ENCODE measurements around the gene CEMIP. TPM values are rescaled to one million over a fixed set of nuclear protein-coding genes. Genes with fewer than 3 reads are reported as not detected.
"Not testable (repeated sequence)": the region's sequence is repeated elsewhere in the genome, so short reads cannot be mapped to it uniquely, and the experiment has no call there.

CEMIP gene
- total RNA-seq, 1 experiment from 2014 or later: 7.3 TPM

DNA sequence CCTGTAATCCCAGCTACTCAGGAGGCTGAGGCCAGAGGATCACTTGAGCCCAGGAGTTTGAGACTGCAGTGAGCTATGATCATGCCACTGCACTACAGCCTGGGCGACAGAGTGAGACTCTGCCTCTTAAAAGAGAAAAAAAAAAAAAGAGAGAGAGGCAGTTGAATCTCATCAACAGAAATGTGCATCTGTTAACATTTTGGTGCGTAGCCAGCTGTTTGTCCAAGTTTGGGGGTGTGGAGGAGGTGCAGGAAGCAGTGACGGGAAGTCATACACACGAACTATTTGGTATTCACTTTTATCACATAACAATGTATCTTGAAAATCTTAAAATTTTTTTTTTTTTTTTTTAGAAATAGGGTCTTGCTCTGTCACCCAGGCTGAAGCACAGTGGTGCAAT, 18.2 kb upstream of the CEMIP start:
- DNase-seq (ENCODE audit: low spot score): no peak

DNA sequence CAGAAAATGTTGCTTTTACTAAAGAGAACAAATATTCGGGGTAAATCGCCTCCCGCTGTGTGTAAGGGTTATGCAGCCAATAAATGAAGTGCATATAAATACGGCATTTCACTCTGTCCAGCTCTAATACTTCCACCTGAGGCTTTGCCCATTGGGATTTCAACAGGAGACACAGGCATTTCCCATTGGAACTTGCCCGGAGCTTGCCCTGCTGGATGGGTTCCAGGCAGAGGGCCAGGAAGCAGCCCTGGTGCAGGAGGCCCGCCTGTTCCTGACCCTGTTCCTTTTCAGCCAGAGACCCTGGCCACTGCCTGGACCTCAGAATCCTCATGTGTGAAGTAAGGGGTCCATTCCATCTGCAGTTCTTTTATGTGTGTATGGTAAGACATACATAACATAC, 17.4 kb upstream of the CEMIP start:
- no peak for DNase-seq (ENCODE audit: low spot score)

DNA sequence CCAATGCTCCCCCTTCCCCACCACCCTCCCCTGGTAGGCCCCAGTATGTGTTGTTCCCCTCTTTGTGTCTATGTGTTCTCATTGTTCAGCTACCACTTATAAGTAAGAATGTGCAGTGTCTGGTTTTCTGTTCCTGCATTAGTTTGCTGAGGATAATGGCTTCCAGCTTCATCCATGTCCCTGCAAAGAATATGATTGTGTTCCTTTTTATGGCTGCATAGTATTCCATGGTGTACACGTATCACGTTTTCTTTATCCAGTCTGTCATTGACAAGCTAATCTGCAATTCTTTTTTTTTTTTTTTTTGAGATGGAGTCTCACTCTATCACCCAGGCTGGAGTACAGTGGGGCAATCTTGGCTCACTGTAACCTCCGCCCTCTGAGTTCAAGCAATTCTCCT, 15.9 kb upstream of the CEMIP start:
- not testable (repeated sequence) for DNase-seq (ENCODE audit: low spot score)

GRCh38 chr15:80764535-80764934, 14.6 kb upstream of the CEMIP start:
- no peak for DNase-seq (ENCODE audit: low spot score)

DNA sequence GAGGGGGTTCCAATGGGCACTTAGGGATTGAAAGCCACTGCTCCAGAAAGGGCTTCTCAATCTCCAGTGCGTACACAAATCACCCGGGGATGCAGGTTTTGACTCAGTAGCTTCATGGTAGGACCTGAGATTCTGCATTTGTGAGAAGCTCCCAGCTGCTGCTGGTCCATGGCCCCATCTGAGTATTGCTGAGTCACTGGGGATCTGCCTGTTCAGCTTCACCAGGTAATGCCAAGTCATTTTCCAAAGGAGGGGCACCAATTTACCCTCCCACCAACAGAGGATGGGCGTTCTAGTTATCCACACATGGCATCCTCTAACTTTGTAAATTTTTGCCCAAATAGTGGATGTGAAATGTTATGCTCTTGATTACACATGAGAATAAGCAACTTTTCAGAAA, 12.9 kb upstream of the CEMIP start:
- no peak for DNase-seq (ENCODE audit: low spot score)

DNA sequence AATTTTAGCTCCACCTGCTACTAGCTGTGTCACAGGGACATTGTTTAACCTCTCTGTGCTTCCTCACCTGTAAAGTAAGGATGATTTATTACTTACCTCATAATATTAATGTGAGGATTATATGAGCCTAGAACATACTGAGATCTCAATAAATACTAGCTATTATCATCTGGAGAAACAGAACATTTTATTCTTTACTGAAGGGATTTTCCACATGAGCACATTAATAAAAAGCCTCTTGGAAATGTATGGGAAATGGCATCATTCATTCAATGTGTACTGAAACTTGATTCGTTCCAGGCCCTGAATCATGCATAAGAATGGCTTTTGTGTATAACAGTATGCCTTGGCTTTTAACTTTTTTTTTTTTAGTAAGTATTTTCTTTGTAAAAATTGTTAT, 11.0 kb upstream of the CEMIP start:
- DNase-seq (ENCODE audit: low spot score): no peak

- no peak for DNase-seq (ENCODE audit: low spot score)
These were observed 9.9 kb upstream of the CEMIP start for GRCh38 chr15:80769153-80769828.

DNA sequence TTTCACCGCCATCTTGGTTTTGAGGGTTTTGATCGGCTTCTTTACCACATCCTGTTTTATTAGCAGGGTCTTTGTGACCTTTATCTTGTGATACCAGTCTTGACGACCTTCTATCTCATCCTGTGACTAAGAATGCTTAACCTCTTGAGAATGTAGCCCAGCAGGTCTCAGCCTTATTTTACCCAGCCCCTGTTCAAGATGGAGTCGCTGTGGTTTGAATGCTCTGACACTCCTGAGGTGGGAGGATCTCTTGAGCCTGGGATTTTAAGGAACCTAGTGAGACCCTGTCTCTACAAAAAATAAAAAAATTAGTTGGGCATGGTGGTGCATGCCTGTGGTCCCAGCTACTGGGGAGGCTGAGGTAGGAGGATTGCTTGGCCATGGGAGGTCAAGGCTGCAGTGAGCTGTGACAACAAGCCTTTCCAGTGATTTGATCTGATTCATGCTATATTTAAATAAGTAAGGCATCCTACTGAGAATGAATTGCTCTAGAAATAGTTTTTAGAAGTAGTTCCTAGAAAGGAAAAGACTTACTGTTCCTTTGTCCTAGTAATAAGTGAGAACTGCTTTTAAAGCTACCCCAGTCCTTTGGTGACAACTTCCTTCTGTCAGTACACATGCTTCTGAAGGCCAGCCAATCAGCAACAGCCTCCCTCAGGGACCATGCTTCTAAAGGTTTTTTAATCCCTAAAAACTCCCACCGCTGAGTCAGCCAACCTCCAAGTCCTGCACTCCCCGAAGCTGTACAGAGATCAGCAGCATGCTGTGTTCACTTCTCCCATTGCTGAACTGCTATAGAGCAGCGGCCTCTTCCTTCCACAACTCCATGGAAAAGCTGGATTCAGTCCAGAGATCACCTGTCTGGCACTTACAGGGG, 9.1 kb upstream of the CEMIP start:
- DNase-seq (ENCODE audit: low spot score): no peak

GRCh38 chr15:80773122-80773551, 6.0 kb upstream of the CEMIP start:
- no peak for DNase-seq (ENCODE audit: low spot score)

DNA sequence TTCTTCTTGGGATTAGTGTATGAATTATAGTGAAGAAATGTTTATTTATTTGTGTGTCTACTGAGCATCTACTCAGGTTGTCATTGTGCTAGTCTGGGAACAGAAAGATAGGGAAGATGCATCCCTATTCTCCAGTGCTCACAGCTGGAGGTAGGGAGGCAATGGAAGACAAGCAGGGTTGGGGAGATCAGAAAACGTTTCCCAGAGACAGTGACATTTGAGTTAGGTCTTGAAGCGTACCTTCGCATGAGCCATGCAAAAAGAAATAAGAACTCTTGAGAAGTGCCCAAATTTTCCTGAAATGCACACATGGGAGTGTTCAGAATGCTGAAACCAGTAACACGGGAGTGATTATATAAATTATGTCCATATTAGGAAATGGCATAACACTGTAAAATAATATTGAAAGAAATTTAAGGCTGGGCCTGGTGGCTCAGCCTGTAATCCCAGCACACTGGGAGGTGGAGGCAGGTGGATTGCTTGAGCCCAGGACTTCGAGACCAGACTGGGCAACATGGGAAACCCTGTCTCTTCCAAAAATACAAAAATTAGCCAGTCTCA, 5.3 kb upstream of the CEMIP start:
- DNase-seq (ENCODE audit: low spot score): no peak

- no peak for DNase-seq (ENCODE audit: low spot score)
These were observed 4.7 kb upstream of the CEMIP start for GRCh38 chr15:80774486-80774885.

- no peak for DNase-seq (ENCODE audit: low spot score)
These were observed 3.8 kb upstream of the CEMIP start for GRCh38 chr15:80775338-80775737.

GRCh38 chr15:80776420-80777045, 2.6 kb upstream of the CEMIP start:
- peak; percentile 89 for DNase-seq (ENCODE audit: low spot score)

DNA sequence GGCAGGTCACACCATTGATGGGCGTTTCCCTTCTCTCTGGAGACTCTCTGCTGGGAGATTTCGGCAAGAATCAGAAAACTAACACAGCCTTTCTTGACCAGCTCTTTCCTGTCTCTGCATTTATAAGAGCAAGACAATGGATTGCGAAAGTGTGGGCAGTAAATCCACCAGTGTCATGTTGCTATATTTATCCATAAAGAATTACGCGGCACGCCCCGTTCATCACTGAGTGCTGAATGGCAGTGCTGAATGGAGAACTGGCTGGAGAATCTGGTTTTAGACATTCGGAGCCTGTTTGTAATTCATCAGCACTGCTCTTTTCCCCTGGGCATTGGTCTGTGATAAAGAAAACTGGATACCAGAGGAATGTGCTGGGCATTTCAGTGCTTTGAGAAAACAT, 2.0 kb upstream of the CEMIP start:
- DNase-seq (ENCODE audit: low spot score): no peak

DNA sequence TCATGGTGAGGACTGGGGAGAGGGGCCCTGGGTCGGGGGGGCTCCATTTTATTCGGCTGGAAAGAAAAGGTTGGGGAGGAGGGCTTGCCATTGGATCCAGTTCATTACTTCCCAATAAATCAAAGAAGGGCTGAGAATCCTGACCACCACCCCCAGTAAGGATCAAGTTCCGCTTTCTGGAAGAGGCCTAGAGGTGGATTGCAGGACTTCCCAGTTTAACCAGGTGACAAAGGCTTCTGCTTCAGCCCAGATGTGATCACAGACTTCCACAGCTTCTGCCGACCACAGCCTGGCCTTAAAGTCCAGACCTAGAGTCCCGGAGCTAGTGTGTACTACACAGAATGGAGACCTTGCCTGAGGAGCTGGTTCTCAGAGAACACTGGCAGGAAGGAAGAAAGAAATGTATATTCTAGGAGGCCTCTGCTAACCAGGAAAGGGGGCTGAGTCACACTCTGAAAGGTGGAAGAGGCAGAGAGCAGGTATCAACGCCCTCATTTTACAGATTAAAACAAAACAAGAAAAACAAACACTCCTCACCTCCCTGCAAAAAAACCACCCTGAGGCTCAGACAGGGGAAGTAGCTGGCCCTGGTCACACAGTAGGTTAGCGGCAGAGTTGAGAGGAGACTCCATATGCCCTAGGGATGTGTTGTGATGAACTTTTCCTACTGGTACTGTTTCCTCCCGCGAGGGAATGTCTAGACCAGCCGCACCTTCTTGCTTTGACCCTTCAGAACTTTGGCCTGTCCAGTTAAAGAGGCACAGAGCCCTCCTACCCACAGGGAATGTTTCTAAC, 1.1 kb upstream of the CEMIP start:
- DNase-seq (ENCODE audit: low spot score): no peak

DNA sequence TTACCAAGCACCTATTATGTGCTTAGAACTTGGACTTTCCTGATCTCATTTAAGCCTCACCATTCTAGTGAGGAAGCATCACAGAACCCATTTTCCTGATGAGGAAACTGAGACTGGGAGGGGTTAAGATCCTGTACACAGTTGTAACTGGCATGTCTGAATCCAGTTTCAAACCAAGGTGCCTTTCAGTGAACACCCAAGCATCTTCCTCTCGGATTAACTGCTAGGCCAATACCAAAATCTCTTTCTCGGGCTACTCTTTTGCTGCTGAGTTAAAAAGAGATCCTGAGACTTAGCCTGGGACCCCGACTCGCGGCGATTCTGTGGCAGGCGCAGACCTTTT, 578 bp upstream of the CEMIP start:
- peak; percentile 23 for DNase-seq (ENCODE audit: low spot score)

GRCh38 chr15:80779658-80780415, 667 bp downstream of the CEMIP start:
- peak; percentile 50 for DNase-seq (ENCODE audit: low spot score)

- peak; percentile 57 for DNase-seq (ENCODE audit: low spot score)
These were observed 1.4 kb downstream of the CEMIP start for GRCh38 chr15:80780416-80781221.

DNA sequence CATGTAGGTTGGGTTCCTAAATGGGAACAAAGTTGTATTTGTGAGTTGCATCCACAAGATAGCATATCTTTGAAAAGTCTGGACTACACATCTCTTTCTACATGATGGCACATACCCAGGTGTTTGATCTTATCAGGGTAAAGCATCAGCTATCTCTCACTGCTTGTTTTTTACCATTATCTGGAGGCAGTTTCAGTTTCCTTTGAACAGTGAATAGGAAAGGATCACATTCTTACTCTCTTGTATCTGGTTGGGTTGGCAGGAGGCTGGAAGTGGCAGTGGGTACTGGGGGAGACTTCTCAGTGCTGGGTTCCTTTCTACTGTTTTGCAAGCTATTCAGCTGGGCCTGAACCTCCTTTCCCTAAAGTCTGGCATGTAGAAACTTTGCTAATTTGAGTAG, 4.1 kb downstream of the CEMIP start:
- no peak for DNase-seq (ENCODE audit: low spot score)

DNA sequence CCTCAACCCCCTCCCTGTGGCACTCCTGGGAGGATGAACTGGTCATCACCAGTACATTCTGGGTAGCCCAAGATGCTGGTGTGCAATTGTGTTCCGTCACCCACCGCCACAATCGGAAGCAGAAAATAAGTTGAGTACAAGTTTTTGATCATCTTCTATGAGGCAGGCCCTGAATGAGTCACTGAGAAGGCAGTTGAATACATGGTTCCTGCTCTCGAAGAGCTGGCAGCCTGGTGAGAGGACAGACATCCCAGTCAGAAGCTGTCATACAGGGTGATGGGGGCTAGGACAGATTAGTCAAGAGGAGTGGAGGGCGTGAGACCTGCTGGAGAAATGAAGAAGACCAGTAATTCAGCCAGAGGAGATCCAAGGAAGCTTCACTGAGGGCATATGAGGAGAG, 6.2 kb downstream of the CEMIP start:
- DNase-seq (ENCODE audit: low spot score): no peak

Data from HT-29 (cell line).